Hair follicle dermal papilla cell (primary cell): ENCODE results near the gene HAUS8. TPM values are rescaled to one million over a fixed set of nuclear protein-coding genes. Genes with fewer than 3 reads are reported as not detected.

Experiments
- total RNA-seq: library from RNA; depleted of rRNA; stranded (reverse); fragments of >200 nt; gene quantifications from 2 replicates; pipeline ENCODE4 v1.2.3, GENCODE V29; 2012

HAUS8 gene
- 1.3 and 1.6 TPM in 2 replicates for total RNA-seq

GRCh38 chr19:17075035-17075863, at the start of gene HAUS8, which contains the start of gene MYO9B:
Gene HAUS8 (minus strand): TSS chr19:17075452. CDS start chr19:17075422, 30 bp downstream.
Gene MYO9B (plus strand): TSS chr19:17075777. CDS start chr19:17101718, 25,941 bp downstream.

GRCh38 chr19:17026706-17027534, 48.3 kb downstream of the HAUS8 start, which contains the start of gene CPAMD8:
Gene CPAMD8 (minus strand): TSS chr19:17026810. CDS start chr19:17026642, 168 bp downstream.

Other genes with a start within 250 kb of the HAUS8 start
- 31.1 and 44.6 TPM in 2 replicates for gene SIN3B, start 246.1 kb downstream of the HAUS8 start, total RNA-seq
- gene F2RL3, start 186.5 kb downstream of the HAUS8 start, total RNA-seq: 0.12 TPM in 1 of 2 replicates, not detected in the other
- 0.97 and 1.1 TPM in 2 replicates for gene CPAMD8, start 48.6 kb downstream of the HAUS8 start, total RNA-seq
- 86.1 and 106 TPM in 2 replicates for gene MYO9B, start 325 bp upstream of the HAUS8 start, total RNA-seq
- gene USE1, start 139.9 kb upstream of the HAUS8 start, total RNA-seq: 18.2 and 20.9 TPM in 2 replicates
- 2.9 and 4.9 TPM in 2 replicates for gene OCEL1, start 150.8 kb upstream of the HAUS8 start, total RNA-seq
- gene NR2F6, start 170.5 kb upstream of the HAUS8 start, total RNA-seq: 42.7 and 48.3 TPM in 2 replicates
- not detected in 2 replicates for gene USHBP1, start 189.3 kb upstream of the HAUS8 start, total RNA-seq
- 58.9 and 79.5 TPM in 2 replicates for gene BABAM1, start 192.0 kb upstream of the HAUS8 start, total RNA-seq
- 0.65 TPM in 1 of 2 replicates, not detected in the other for gene ANKLE1, start 206.4 kb upstream of the HAUS8 start, total RNA-seq
- 16.7 and 18.2 TPM in 2 replicates for gene ABHD8, start 228.0 kb upstream of the HAUS8 start, total RNA-seq
- gene MRPL34, start 230.4 kb upstream of the HAUS8 start, total RNA-seq: 34.6 and 38.3 TPM in 2 replicates
- 10.9 and 21.6 TPM in 2 replicates for gene DDA1, start 234.1 kb upstream of the HAUS8 start, total RNA-seq